Muscle of arm (tissue), 12 donors: Measurements from ENCODE around the gene GPNMB. TPM values are rescaled to one million over a fixed set of nuclear protein-coding genes. Genes with fewer than 3 reads are reported as not detected.

Source experiments
- DNase-seq: peaks from one replicate; pipeline ENCODE4 v3.0.0-alpha.2; 2013
- polyA plus RNA-seq, 12 donors: library from polyadenylated mRNA; unstranded; fragments of 120-200 nt; gene quantifications; one replicate each; pipeline ENCODE4 v1.2.1, GENCODE V29; 2013; ENCODE audit not compliant: insufficient read length in 12 of 12

Gene GPNMB
- polyA plus RNA-seq, 12 donors = 18.2 to 147 (median 46.7) TPM; not detected in 1

- no peak for DNase-seq
These were observed 20.8 kb downstream of the GPNMB start for GRCh38 chr7:23267357-23267756.

GRCh38 chr7:23268167-23268566 lies 21.6 kb downstream of the GPNMB start:
- DNase-seq = no peak

GRCh38 chr7:23268746-23269145 lies 22.2 kb downstream of the GPNMB start:
- DNase-seq = no peak

GRCh38 chr7:23272275-23272674 lies 25.7 kb downstream of the GPNMB start:
- no peak for DNase-seq

- peak; percentile 50 for DNase-seq
These were observed 26.6 kb downstream of the GPNMB start for GRCh38 chr7:23273141-23273599.

GRCh38 chr7:23275912-23276311 lies 29.3 kb downstream of the GPNMB start:
- DNase-seq = no peak

- no peak for DNase-seq
These were observed 29.8 kb downstream of the GPNMB start for GRCh38 chr7:23276376-23276775.

GRCh38 chr7:23276947-23277346 lies 30.4 kb downstream of the GPNMB start:
- no peak for DNase-seq

- peak; percentile 68 for DNase-seq
These were observed 30.9 kb downstream of the GPNMB start for GRCh38 chr7:23277359-23277989.

- DNase-seq = no peak
These were observed 33.4 kb downstream of the GPNMB start for GRCh38 chr7:23279819-23280525.

- DNase-seq = no peak
These were observed 36.5 kb downstream of the GPNMB start for GRCh38 chr7:23283086-23283485.

- DNase-seq = no peak
These were observed 38.3 kb downstream of the GPNMB start for GRCh38 chr7:23284871-23285270.

GRCh38 chr7:23285657-23286646 lies 39.4 kb downstream of the GPNMB start:
- no peak for DNase-seq

GRCh38 chr7:23287612-23288011 lies 41.0 kb downstream of the GPNMB start:
- no peak for DNase-seq

- no peak for DNase-seq
These were observed 44.4 kb downstream of the GPNMB start for GRCh38 chr7:23290993-23291392.

- no peak for DNase-seq
These were observed 45.5 kb downstream of the GPNMB start for GRCh38 chr7:23291957-23292560.

- DNase-seq = no peak
These were observed 46.0 kb downstream of the GPNMB start for GRCh38 chr7:23292623-23293022.

- DNase-seq = no peak
These were observed 47.0 kb downstream of the GPNMB start for GRCh38 chr7:23293500-23294073.

- DNase-seq = no peak
These were observed 48.2 kb downstream of the GPNMB start for GRCh38 chr7:23294549-23295400.

GRCh38 chr7:23295401-23295697 lies 48.8 kb downstream of the GPNMB start:
- DNase-seq = no peak
